Kidney tubule cell (primary cell): ENCODE measurements around the gene TRAP1.
"Not testable (repeated sequence)": the region's sequence is repeated elsewhere in the genome, so short reads cannot be mapped to it uniquely, and the experiment has no call there.

Experiments
- DNase-seq: peaks from one replicate; pipeline ENCODE4 v3.0.0-alpha.2; 2018; ENCODE audit warnings: low spot score

The TRAP1 gene

DNA sequence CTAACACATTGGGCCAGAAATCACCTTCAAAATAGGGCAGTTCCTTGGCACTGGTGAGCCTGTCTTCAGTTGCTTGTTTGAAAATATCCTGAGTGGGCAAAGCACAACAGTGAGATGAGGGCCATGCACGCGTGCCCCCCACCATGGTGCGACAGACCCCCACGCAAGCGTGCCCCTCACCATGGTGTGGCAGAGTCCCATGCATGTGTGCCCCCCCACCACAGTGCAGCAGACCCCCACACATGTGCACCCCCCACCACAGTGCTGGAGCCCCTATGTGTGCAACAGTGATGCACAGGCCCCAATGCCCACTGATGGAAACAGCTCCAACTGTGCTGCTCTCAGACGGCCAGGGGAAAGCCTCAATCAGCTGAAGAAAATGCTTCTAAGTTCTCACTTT is 18.8 kb upstream of the TRAP1 start:
- DNase-seq = no peak

- no peak for DNase-seq
Observed at GRCh38 chr16:3735541-3735940, 18.2 kb upstream of the TRAP1 start.

- no peak for DNase-seq
Observed at GRCh38 chr16:3734758-3735221, 17.5 kb upstream of the TRAP1 start.

DNA sequence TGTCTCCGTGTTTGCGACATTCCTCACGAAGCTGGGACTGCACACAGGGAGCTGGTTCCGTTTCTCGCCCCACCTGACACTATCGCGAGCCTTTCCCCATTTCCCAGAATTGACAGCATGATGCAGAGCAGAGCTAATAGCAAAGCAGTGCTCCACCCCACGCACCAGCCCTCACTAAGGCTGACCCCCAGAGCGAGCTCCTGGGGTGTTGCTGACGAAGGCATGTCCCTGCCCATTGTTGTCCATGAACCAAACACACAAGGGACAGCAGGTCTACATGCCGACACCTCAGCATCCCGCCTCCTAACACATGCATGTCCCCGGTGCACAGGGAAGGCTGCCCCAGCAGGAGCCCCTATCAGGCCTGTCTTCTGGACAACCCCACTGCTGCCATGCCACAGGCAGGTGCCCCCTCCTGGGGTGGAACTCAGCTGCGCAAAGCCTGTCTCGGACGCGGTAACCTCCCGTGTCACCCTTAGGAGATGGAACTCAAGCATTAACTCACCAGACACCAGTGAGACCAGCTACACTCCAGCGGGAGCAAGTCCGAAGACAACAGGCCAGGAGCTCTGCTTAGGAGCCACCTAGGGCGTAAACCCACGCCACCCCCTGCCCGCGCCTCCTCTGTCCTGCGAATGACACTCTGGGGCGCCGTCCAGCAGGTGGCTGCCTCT is 16.9 kb upstream of the TRAP1 start:
- DNase-seq = no peak

DNA sequence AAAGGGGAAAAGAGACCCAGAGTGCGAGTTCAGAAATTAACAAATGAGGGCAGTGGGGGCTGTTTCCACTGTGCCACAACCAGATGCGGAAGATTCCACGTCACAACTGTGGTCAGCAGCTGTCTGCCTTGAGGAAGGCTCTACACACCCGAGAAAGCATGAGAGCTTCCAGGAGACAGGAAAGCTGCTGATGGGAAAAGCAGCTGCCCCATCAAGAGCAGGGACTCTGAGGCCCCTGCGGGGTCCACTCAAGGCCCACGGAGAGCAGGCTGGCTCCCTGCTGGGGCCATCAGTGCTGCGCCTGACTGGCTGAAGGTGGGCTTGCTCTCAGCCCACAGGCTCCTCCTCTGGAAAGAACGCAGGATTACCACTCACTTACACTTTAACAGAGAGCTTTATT is 14.8 kb upstream of the TRAP1 start:
- no peak for DNase-seq

DNA sequence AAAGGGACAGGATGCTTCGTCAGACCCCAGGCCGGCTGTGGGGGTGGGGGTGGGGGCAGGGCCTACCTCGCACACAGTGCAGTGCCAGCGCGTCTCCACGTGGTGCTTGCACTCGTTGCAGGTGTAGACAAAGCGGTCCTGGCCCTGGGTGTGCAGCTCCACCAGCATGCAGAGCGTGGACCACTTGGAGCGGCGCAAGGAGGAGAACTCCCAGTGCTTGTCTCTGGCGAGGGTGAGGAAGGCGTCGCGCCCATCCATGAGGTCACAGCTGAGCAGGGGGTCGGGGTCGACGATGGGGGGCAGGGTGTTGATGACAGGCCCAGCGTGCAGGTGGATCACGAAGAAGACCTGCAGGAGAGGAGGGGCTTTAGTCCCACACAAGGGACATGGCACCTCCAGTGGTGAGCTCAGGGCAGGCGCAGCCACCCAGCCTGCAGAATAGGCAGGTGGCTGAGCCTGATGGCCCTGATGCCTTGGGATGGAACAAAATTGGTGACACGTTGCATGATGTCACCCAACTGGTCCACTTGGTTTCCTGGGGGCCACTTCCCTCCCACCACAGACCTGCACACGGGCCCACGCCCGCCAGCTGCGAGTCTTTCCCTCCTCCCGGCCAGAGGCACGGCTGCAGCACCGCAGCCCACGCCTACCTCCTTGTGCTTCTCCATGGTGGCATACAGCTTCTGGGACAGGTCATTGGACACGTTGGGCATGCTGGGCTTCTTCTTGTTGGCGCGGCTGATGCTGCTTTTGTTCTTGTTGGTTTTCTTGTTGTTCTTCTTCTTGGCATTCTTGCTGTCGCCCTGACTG is 14.0 kb upstream of the TRAP1 start:
- no peak for DNase-seq

GRCh38 chr16:3730161-3731125 is 13.1 kb upstream of the TRAP1 start:
- no peak for DNase-seq

- DNase-seq = no peak
Observed at GRCh38 chr16:3729161-3730112, 12.1 kb upstream of the TRAP1 start.

- no peak for DNase-seq
Observed at GRCh38 chr16:3728424-3729160, 11.3 kb upstream of the TRAP1 start.

GRCh38 chr16:3727806-3728381 is 10.6 kb upstream of the TRAP1 start:
- DNase-seq = no peak

GRCh38 chr16:3726021-3726687 is 8.8 kb upstream of the TRAP1 start:
- no peak for DNase-seq

- DNase-seq = no peak
Observed at GRCh38 chr16:3725276-3725675, 8.0 kb upstream of the TRAP1 start.

DNA sequence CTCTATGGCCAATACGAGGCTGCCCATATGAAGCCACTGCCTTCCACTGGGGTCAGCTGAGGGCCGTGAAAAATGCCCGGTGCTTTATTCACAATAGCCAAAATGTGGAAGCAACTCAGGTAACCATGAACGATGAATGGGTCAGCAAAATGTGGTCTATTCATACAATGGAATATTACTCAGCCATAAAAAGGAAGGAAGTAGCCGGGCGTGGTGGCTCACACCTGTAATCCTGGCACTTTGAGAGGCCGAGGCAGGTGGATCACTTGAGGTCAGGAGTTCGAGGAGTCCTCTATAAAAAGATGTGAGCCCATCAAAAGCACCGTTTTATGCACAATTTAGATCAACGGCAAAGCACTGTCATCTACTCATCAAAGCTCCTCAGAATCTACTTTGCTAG is 5.2 kb upstream of the TRAP1 start:
- DNase-seq = no peak

DNA sequence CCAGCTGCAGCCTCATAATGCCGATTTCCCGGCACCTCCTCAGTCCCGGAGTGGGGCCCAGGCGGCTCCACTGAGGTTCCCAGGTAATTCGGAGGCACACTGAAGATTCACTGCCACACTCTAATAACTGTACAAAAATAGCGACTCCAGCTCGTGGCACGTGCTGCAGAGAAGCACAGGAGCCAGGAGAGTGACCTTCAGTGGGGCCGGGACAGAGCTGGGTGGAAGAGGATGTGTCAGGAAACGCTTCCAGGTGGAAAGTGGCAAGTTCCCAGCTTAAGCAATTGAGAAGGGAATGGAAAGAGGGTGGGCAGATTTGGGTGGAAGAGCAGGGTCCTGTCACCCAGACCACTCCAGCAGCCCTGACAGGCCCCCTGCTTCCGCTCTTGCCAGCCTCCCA is 3.1 kb upstream of the TRAP1 start:
- no peak for DNase-seq

DNA sequence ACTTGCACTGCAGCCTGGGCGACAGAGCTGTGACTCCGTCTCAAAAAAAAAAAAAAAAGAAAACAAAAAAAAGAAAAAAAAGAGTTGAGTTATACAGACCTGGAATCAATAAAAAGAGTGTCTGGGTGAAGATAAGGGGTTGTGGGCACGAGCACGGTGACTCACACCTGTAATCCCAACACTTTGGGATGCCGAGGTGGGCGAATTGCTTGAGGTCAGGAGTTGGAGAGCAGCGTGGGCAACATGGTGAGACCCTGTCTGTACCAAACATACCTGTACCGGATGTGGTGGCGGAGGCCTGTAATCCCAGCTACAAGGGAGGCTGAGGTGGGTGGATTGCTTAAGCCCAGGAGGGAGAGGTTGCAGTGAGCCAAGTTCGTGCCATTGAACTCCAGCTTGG is 1.3 kb upstream of the TRAP1 start:
- no peak for DNase-seq

GRCh38 chr16:3718019-3718391 is 681 bp upstream of the TRAP1 start:
- DNase-seq = no peak

DNA sequence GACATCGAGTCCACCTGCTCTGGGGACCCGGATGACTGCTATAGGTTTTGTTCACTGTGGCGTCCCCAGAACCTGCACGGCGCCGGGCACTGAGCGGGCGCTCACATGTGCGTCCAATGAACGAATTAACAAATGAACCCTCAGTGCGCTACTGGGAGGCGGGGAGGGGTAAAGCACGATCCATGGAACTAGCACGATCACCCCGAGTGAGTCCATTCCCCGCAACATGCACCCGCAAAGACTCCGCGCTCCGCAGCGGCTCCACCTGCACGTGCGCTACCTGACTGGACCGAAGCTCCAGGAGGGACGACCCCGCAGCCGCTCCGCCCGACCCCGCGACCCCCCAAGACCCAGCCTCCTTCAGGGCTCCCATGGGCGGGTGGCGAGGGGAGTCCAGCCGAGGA is 491 bp downstream of the TRAP1 start:
- DNase-seq = peak; percentile 33

DNA sequence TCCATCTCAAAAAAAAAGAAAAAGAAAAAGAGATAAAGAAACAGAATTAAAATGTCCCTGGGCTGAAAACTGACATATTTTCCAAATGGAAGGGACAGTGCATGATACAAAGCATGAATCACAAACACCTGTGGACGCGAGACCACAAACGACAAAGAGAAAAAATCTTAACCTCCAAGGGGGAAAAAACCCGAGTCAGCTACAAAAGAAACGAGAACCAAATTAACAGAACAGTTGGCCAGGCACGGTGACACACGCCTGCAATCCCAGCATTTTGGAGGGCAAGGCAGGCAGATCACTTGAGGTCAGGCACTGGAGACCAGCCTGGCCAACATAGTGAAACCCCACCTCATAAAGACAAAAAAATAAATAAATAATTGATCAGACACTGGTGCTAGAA is 1.9 kb downstream of the TRAP1 start:
- no peak for DNase-seq

GRCh38 chr16:3714378-3714777 is 2.9 kb downstream of the TRAP1 start:
- not testable (repeated sequence) for DNase-seq
